ENCODE results near the gene SNX6. TPM values are rescaled to one million over a fixed set of nuclear protein-coding genes. Genes with fewer than 3 reads are reported as not detected.

Gene SNX6
- total RNA-seq, 1 experiment from 2014 or later: 69.3 TPM

GRCh38 chr14:34605461-34605860, 24.5 kb downstream of the SNX6 start:
- Mint-ChIP-seq H3K4me3 (no peak overlapping the region), H3K4me1 (no peaks in the 10 kb centered on the region), H3K36me3 (ENCODE audit: insufficient read depth in 1 of 3, low read depth in 3 of 3) (peaks cover 36 to 73% (median 66%) of the 10 kb centered on the region in 3 experiments; a peak in 6 of 7 replicates), H3K27me3 (ENCODE audit: low read depth) (no peaks in the 10 kb centered on the region), H3K27ac (no peak overlapping the region), H3K9me3 (no peaks in the 10 kb centered on the region)
- Histone ChIP-seq H3K23ac (ENCODE audit: insufficient read length, low read depth, low read length) (no peak overlapping the region), H3K79me2 (ENCODE audit: insufficient read depth, low read length) (no peaks in the 10 kb centered on the region), H3K18ac (ENCODE audit: insufficient read length, low read depth, low read length) (no peak overlapping the region), H3K9me3 (ENCODE audit: control insufficient read depth, low read depth, low read length) (no peaks in the 10 kb centered on the region), H3K27me3 (ENCODE audit: insufficient read depth, low read length) (no peaks in the 10 kb centered on the region), H2AFZ (ENCODE audit: low read length) (no peak overlapping the region), H3K79me1 (ENCODE audit: insufficient read depth, low read depth, low read length, poor library complexity, severe bottlenecking) (no peaks in the 10 kb centered on the region), H3K9ac (ENCODE audit: extremely low read depth, insufficient read length, low read length) (no peak overlapping the region), H3K4me2 (ENCODE audit: insufficient read depth, insufficient read length, low read length) (no peak overlapping the region), H4K8ac (replicated peaks; ENCODE audit: insufficient read length, low read depth, low read length) (no peak overlapping the region), H4K91ac (ENCODE audit: insufficient read length, low read depth, low read length) (no peak overlapping the region), H3T11ph (ENCODE audit: low read length) (no peak overlapping the region), H3K4me1 (ENCODE audit: insufficient read depth, low read length) (no peaks in the 10 kb centered on the region), H4K20me1 (ENCODE audit: control insufficient read depth, insufficient read depth, insufficient read length) (no peaks in the 10 kb centered on the region), H2BK120ac (ENCODE audit: low read depth, low read length, poor library complexity, severe bottlenecking) (no peak overlapping the region), H2BK12ac (ENCODE audit: insufficient read length, low read depth, low read length) (no peak overlapping the region), H3K14ac (ENCODE audit: insufficient read depth, low read length) (no peak overlapping the region), H2AK5ac (ENCODE audit: insufficient read length, low read length) (no peak overlapping the region), H3K23me2 (ENCODE audit: insufficient read length, low read depth, low read length, poor library complexity, severe bottlenecking) (no peaks in the 10 kb centered on the region), H2BK5ac (ENCODE audit: insufficient read length, low read length) (no peak overlapping the region), H2BK20ac (ENCODE audit: low read depth, low read length, poor library complexity, severe bottlenecking) (no peak overlapping the region), H2BK15ac (ENCODE audit: low read depth, low read length) (no peak overlapping the region), H3K27ac (ENCODE audit: insufficient read length, low read depth, low read length) (no peak overlapping the region), H3K56ac (ENCODE audit: insufficient read length, low read depth, low read length) (no peak overlapping the region), H4K5ac (ENCODE audit: insufficient read length, low read depth, low read length) (no peak overlapping the region), H3K4ac (ENCODE audit: low read depth, low read length) (no peak overlapping the region)
- TF ChIP-seq CTCF (conservative IDR thresholded peaks at IDR 0.05): no peak
- no peak for DNase-seq
- WGBS (ENCODE audit: extremely low coverage, insufficient read length, low lambda C conversion rate): no CpG with 5 or more reads among the region's 2 CpGs

All from H9 (cell line).